GM12878 (cell line): Measurements from ENCODE around the gene TET1. TPM values are rescaled to one million over a fixed set of nuclear protein-coding genes. Genes with fewer than 3 reads are reported as not detected.

Experiments
- ATAC-seq: fragments of 200-7000 bp; cut with Tn5 transposase; 3 replicates; pipeline ENCODE4 v1.9.1; 2020; ENCODE audit warnings: mild to moderate bottlenecking, moderate library complexity
- BruUV-seq: library from RNA; stranded (reverse); fragments of 400-500 nt; replicated peaks from 2 replicates; lab custom pipeline; 2021; lab: Mats Ljungman, UMichigan
- CTCF ChIA-PET: fragments of 300-600 bp; sonication (Branson Sonifier 250); formaldehyde crosslinking; extraction: SDS; loops from one replicate; lab custom pipeline; 2021; ENCODE audit warnings: inconsistent platforms; lab: Yijun Ruan, JAX
- POLR2A ChIA-PET: fragments of 350-600 bp; formaldehyde crosslinking; extraction: SDS; loops from one replicate; lab custom pipeline; 2021; ENCODE audit warnings: inconsistent platforms; lab: Charles Lee
- RAD21 ChIA-PET: fragments of 300-600 bp; sonication (Branson Sonifier 250); formaldehyde crosslinking; loops from one replicate; lab custom pipeline; 2023; ENCODE audit warnings: antibody characterized with exemption; ENCODE audit not compliant: unreplicated experiment; lab: Charles Lee
- SMC1A ChIA-PET: fragments of 300-600 bp; sonication (Branson Sonifier 250); formaldehyde crosslinking; loops from one replicate; lab custom pipeline; 2023; ENCODE audit not compliant: unreplicated experiment, uncharacterized antibody; lab: Charles Lee
- DNase-seq: peaks from one replicate; pipeline ENCODE4 v3.0.0-alpha.2; 2011; ENCODE audit warnings: low read depth, low spot score
- FAIRE-seq: peaks from 3 replicates; lab custom pipeline; 2011; peaks lifted over from hg19 to GRCh38; lab: Jason Lieb, UNC
- H2AFZ ChIP-seq: 2 replicates; pipeline ENCODE4 v1.6.0; 2011; ENCODE audit warnings: low read depth, low read length, control low read depth; ENCODE audit not compliant: control insufficient read depth
- H3K27ac ChIP-seq: 2 replicates; pipeline ENCODE4 v1.5.1; 2011; ENCODE audit warnings: control low read depth; ENCODE audit not compliant: control insufficient read depth, insufficient read depth
- H3K27me3 ChIP-seq, 2 experiments: replicated peaks in 1 of 2; 2 replicates each; pipeline versions ENCODE4 v1.6.0 to v1.6.1; 2011; ENCODE audit warnings: low read length in 1 of 2; ENCODE audit not compliant: control insufficient read depth in 2 of 2, insufficient read depth in 2 of 2
- H3K36me3 ChIP-seq, 2 experiments: 2 replicates each; pipeline ENCODE4 v1.5.1; 2011; ENCODE audit warnings: low read length in 1 of 2; ENCODE audit not compliant: control insufficient read depth in 2 of 2, insufficient read depth in 2 of 2
- H3K4me1 ChIP-seq: 2 replicates; pipeline ENCODE4 v1.6.1; 2011; ENCODE audit warnings: mild to moderate bottlenecking, low read length, moderate library complexity, mixed read lengths; ENCODE audit not compliant: control insufficient read depth, insufficient read depth
- H3K4me2 ChIP-seq: 2 replicates; pipeline ENCODE4 v1.6.0; 2011; ENCODE audit warnings: control low read depth; ENCODE audit not compliant: control insufficient read depth, insufficient read depth
- H3K4me3 ChIP-seq: fragments of 200-600 bp; sonication (generic); 2 replicates; pipeline ENCODE4 v1.5.1; 2016
- H3K79me2 ChIP-seq: 2 replicates; pipeline ENCODE4 v1.6.0; 2011; ENCODE audit warnings: low read length; ENCODE audit not compliant: control insufficient read depth, insufficient read depth
- H3K9ac ChIP-seq: 2 replicates; pipeline ENCODE4 v1.8.0; 2011; ENCODE audit warnings: low read length, control low read depth, mixed read lengths; ENCODE audit not compliant: control insufficient read depth, insufficient read depth
- H3K9me3 ChIP-seq: replicated peaks from 3 replicates; pipeline ENCODE4 v1.5.1; 2011; ENCODE audit warnings: mild to moderate bottlenecking, low read length; ENCODE audit not compliant: control insufficient read depth, insufficient read depth
- H4K20me1 ChIP-seq: 2 replicates; pipeline ENCODE4 v1.6.0; 2011; ENCODE audit not compliant: control insufficient read depth, insufficient read depth
- BCL3 ChIP-seq: IDR thresholded peaks from 2 replicates; pipeline ENCODE4 v1.6.1; 2011; ENCODE audit warnings: borderline replicate concordance, low read depth, mild to moderate bottlenecking, moderate library complexity, low read length; ENCODE audit not compliant: insufficient read depth, poor library complexity, severe bottlenecking
- CBX3 ChIP-seq: fragments of 200-600 bp; sonication (generic); IDR thresholded peaks from 2 replicates; pipeline ENCODE4 v1.6.1; 2016; ENCODE audit warnings: low read depth, borderline replicate concordance
- DPF2 ChIP-seq: fragments of 450-650 bp; IDR thresholded peaks from 2 replicates; pipeline ENCODE4 v1.6.1; 2017; ENCODE audit warnings: mild to moderate bottlenecking
- HCFC1 ChIP-seq: fragments of 150-350 bp; IDR thresholded peaks from 2 replicates; pipeline ENCODE4 v1.6.1; 2014; ENCODE audit warnings: low read length
- MTA2 ChIP-seq: fragments of 450-650 bp; IDR thresholded peaks from 2 replicates; pipeline ENCODE4 v1.6.1; 2016; ENCODE audit warnings: low read depth, mild to moderate bottlenecking, moderate library complexity
- USF2 ChIP-seq: IDR thresholded peaks from 2 replicates; pipeline ENCODE4 v1.6.1; 2011; ENCODE audit warnings: low read depth, low read length, improper control_type of control experiment, borderline replicate concordance
- WGBS: methylation state at CpG from one replicate; pipeline ENCODE4 v1.1.6; 2016; ENCODE audit warnings: low lambda C conversion rate; ENCODE audit not compliant: insufficient replicate concordance, insufficient coverage; ENCODE audit errors: missing lambda C conversion rate; 5-methylcytosine and 5-hydroxymethylcytosine counted together
- in situ Hi-C: fragments of 300-500 bp; cut with MboI; formaldehyde crosslinking; loops from 9 replicates; pipeline ENCODE4 v1.14.3; 2018; ENCODE audit warnings: mixed read lengths
- intact Hi-C: fragments of 100-400 bp; cut with micrococcal nuclease; formaldehyde crosslinking; loops from one replicate; pipeline ENCODE4 v1.14.2; 2022; ENCODE audit not compliant: unreplicated experiment
- polyA plus RNA-seq, 11 experiments: library from polyadenylated mRNA; depleted of rRNA in 4 of 11; unstranded in 6 of 11; stranded (reverse) in 5 of 11; fragments of >200 nt; fragmentation: Nextera tagmentation in 4 of 11; fragmentation: Illumina TruSeq in 1 of 11; extraction: Ambion mirVana in 4 of 11; extraction: Trizol in 1 of 11; gene quantifications; 1 replicate in 1 of 11; 2 replicates in 10 of 11; pipeline versions ENCODE4 v1.2.1 to v1.2.3, GENCODE V29; 2011 to 2016; ENCODE audit warnings: inconsistent platforms in 2 of 11, missing spikeins in 2 of 11, low read depth in 1 of 11
- total RNA-seq, 4 experiments: library from RNA; depleted of rRNA in 3 of 4; stranded (reverse); fragments of >200 nt in 3 of 4; fragmentation: Illumina TruSeq in 1 of 4; extraction: Trizol in 1 of 4; gene quantifications; 2 replicates each; pipeline versions ENCODE4 v1.2.1 to v1.2.3, GENCODE V29; 2013 to 2021
- TF ChIP-seq, protein P1 (sequence below): fragments of 150-350 bp; IDR thresholded peaks from 2 replicates; pipeline ENCODE4 v1.6.1; 2014; ENCODE audit warnings: mild to moderate bottlenecking, low read depth, low read length

The TET1 gene
- total and polyA plus RNA-seq, 10 of the 15 experiments (the other 5 are each of a cell fraction or from before 2014, with no cell fraction given) = 0.22 to 1.4 (median 0.60) TPM

DNA sequence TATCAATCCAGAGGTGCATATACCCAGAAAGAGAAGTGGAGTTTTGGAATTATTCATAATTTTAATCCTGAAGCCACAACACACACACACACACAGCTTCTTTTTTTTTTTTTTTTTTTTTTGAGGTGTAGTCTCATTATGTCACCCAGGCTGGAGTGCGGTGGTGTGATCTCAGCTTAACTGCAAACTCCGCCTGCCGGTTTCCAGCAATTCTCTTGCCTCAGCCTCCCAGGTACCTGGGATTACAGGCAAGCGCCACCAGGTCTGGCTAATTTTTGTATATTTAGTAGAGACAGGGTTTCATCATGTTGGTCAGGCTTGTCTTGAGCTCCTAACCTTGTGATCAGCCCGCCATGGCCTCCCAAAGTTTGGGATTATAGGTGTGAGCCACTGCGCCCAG, 35.4 kb downstream of the TET1 start (continued):
- TF ChIP-seq, protein P1, sequence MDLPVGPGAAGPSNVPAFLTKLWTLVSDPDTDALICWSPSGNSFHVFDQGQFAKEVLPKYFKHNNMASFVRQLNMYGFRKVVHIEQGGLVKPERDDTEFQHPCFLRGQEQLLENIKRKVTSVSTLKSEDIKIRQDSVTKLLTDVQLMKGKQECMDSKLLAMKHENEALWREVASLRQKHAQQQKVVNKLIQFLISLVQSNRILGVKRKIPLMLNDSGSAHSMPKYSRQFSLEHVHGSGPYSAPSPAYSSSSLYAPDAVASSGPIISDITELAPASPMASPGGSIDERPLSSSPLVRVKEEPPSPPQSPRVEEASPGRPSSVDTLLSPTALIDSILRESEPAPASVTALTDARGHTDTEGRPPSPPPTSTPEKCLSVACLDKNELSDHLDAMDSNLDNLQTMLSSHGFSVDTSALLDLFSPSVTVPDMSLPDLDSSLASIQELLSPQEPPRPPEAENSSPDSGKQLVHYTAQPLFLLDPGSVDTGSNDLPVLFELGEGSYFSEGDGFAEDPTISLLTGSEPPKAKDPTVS = no peak
- no peak for TF ChIP-seq USF2
- TF ChIP-seq, all 136 proteins: peak for 0

GRCh38 chr10:68597407-68597806, 37.3 kb downstream of the TET1 start:
- H3K27ac ChIP-seq = no peak overlapping the region
- H3K4me3 ChIP-seq = no peak overlapping the region
- H2AFZ ChIP-seq = no peak overlapping the region
- 100% methylated on average over 1 of the region's 1 CpG for WGBS
- ATAC-seq (no peak), DNase-seq (no peak), FAIRE-seq (no peak)
- TF ChIP-seq DPF2 = no peak
- TF ChIP-seq CBX3 = no peak
- no peak for TF ChIP-seq BCL3
- no peak for TF ChIP-seq MTA2
- no peak for TF ChIP-seq HCFC1
- in situ Hi-C loops = no loop called here
- CTCF ChIA-PET = no interaction called here
- peaks cover 8% of the 10 kb centered on the region for H3K4me1 ChIP-seq
- no peak overlapping the region for H3K9ac ChIP-seq
- no peak overlapping the region for H3K4me2 ChIP-seq
- POLR2A ChIA-PET = no interaction called here
- intact Hi-C loops = no loop called here
- BruUV-seq = no TSS peak
- no peaks in the 10 kb centered on the region for H3K79me2 ChIP-seq
- no peaks in the 10 kb centered on the region for H3K27me3 ChIP-seq
- no peaks in the 10 kb centered on the region for H3K36me3 ChIP-seq
- no peaks in the 10 kb centered on the region for H4K20me1 ChIP-seq
- SMC1A ChIA-PET = interaction anchor here (1.4 kb wide), 1 partner anchor 46 kb away, joined by 5 read pairs; no protein-coding TSS in a partner anchor
- H3K9me3 ChIP-seq = no peaks in the 10 kb centered on the region
- RAD21 ChIA-PET = no interaction called here
